Measurements from ENCODE around the gene DLG1.

The DLG1 gene

DNA sequence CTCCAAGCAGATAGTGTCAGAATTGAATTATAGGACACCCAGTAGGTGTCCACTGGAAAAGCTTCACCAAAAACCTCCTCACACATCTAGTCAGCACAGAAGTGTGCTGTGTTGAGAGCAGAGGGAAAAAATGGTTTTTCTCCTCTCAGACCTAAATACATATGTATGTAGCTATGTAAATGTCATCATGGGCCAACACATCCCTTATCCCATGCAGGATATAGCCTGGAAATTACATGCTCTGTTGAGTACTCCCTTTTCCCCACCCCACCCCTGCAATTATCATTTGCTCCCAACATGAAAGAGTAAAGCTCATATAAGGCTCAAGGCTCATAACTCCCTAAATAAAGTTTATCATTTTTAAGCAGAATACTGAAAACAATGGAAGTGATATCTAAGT lies 35.7 kb downstream of the DLG1 start:
- H3K4me3 ChIP-seq (ENCODE audit: low read length), result no peak overlapping the region
- DNase-seq (ENCODE audit: low read depth), result no peak
- TF ChIP-seq, protein P1, sequence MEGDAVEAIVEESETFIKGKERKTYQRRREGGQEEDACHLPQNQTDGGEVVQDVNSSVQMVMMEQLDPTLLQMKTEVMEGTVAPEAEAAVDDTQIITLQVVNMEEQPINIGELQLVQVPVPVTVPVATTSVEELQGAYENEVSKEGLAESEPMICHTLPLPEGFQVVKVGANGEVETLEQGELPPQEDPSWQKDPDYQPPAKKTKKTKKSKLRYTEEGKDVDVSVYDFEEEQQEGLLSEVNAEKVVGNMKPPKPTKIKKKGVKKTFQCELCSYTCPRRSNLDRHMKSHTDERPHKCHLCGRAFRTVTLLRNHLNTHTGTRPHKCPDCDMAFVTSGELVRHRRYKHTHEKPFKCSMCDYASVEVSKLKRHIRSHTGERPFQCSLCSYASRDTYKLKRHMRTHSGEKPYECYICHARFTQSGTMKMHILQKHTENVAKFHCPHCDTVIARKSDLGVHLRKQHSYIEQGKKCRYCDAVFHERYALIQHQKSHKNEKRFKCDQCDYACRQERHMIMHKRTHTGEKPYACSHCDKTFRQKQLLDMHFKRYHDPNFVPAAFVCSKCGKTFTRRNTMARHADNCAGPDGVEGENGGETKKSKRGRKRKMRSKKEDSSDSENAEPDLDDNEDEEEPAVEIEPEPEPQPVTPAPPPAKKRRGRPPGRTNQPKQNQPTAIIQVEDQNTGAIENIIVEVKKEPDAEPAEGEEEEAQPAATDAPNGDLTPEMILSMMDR (IDR thresholded peaks at IDR 0.05; ENCODE audit: insufficient read depth, low read depth, low read length, missing control alignments), result no peak

- no peak for DNase-seq (ENCODE audit: low read depth)
- TF ChIP-seq, protein P1 (IDR thresholded peaks at IDR 0.05; ENCODE audit: insufficient read depth, low read depth, low read length, missing control alignments), result no peak
- H3K4me3 ChIP-seq (ENCODE audit: low read length), result no peak overlapping the region
Measured at GRCh38 chr3:197261164-197261509, 37.3 kb downstream of the DLG1 start.

DNA sequence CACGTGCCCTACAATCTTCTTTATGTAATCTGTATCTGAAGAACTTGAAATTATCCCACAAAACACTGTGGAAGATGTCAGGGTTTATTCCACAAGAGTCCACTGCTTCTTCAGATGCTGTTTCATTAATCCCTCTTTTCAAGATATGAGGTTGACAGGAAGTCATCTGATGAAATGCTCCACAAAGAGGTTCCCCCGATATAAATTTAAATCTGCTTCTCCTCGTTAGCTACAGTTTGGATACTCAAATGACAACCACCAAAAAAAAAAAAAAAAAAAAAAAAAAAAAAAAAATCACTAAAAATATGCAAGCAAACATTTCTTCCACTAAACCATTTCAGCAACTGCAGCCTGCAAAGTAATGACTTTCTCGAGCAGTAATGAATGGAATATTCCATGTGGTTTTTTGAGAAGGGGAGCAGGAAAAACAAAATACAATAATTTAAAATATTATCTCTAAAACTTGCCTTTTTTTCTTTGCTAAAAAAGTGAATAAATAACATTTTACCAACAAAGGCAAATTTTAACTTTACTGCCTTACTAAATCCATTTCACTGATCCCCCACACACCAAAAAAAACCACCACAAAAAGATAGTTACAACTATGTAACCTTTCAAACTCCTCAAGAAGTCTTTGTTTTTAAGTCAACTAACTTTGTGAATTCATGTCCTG lies 37.8 kb downstream of the DLG1 start:
- DNase-seq (ENCODE audit: low read depth), result no peak
- TF ChIP-seq, protein P1 (IDR thresholded peaks at IDR 0.05; ENCODE audit: insufficient read depth, low read depth, low read length, missing control alignments), result no peak

GRCh38 chr3:197259096-197259495 lies 39.3 kb downstream of the DLG1 start:
- TF ChIP-seq, protein P1 (IDR thresholded peaks at IDR 0.05; ENCODE audit: insufficient read depth, low read depth, low read length, missing control alignments), result no peak
- no peak overlapping the region for H3K4me3 ChIP-seq (ENCODE audit: low read length)
- no peak for DNase-seq (ENCODE audit: low read depth)

More for the DNA sequence above, 37.8 kb downstream of the DLG1 start:
- no peak overlapping the region for H3K4me3 ChIP-seq (ENCODE audit: low read length)

DNA sequence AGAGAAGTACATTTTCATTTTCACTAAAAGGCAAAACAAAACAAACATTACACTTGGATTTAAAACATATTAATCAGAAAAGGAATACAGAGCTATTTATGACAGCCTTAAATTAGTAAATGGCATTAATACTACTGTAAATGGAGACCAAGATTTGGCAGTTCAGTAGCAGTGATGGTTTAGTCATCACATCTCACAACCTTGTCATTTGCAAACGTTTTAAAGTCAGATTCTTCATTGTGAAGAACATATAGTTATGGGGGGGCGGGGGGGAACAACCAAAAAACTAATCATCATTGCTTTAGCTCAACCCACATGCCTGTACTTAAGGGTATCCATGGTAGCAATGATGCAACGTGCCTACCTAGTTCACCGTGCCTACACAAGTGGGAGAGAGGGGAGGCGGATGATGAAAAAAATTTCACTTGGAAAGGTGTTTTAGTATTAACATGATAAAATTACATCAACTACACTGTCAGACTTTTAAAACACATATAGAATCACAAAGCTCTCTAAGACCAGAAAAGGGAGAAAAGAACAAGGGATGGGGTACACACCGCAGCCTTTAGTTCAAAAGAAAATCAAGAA lies 40.1 kb downstream of the DLG1 start:
- TF ChIP-seq, protein P1 (IDR thresholded peaks at IDR 0.05; ENCODE audit: insufficient read depth, low read depth, low read length, missing control alignments), result no peak
- no peak overlapping the region for H3K4me3 ChIP-seq (ENCODE audit: low read length)
- peak; percentile 33 for DNase-seq (ENCODE audit: low read depth)

GRCh38 chr3:197257711-197258110 lies 40.7 kb downstream of the DLG1 start:
- DNase-seq (ENCODE audit: low read depth), result no peak
- TF ChIP-seq, protein P1 (IDR thresholded peaks at IDR 0.05; ENCODE audit: insufficient read depth, low read depth, low read length, missing control alignments), result no peak
- H3K4me3 ChIP-seq (ENCODE audit: low read length), result no peak overlapping the region

Measured in epithelial cell of esophagus (primary cell).